Measurements from ENCODE around the gene AGTR1. TPM values are rescaled to one million over a fixed set of nuclear protein-coding genes. Genes with fewer than 3 reads are reported as not detected.

Gene AGTR1
- total RNA-seq, 4 donors from 2014 or later, result 78.6 to 195 (median 115) TPM

DNA sequence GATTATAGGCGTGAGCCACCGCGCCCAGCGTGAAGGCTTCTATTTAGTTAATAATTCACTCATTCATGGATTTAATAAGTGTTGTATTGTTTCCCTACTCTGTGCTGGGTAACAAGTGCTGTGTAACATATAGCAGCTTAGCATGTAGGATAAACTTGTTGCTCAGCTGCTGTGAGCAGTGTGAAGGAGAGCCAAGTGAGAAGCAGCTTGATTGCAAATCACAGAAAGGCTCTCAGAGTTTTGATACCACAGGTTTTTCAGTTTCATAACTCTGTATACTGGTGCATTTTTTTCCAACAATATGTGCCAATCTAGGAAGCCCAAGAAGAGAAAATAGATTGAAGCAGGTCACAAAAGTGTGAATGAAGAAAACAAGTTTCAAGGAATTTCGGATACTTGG, 48.4 kb downstream of the AGTR1 start:
- TF ChIP-seq, protein P1, sequence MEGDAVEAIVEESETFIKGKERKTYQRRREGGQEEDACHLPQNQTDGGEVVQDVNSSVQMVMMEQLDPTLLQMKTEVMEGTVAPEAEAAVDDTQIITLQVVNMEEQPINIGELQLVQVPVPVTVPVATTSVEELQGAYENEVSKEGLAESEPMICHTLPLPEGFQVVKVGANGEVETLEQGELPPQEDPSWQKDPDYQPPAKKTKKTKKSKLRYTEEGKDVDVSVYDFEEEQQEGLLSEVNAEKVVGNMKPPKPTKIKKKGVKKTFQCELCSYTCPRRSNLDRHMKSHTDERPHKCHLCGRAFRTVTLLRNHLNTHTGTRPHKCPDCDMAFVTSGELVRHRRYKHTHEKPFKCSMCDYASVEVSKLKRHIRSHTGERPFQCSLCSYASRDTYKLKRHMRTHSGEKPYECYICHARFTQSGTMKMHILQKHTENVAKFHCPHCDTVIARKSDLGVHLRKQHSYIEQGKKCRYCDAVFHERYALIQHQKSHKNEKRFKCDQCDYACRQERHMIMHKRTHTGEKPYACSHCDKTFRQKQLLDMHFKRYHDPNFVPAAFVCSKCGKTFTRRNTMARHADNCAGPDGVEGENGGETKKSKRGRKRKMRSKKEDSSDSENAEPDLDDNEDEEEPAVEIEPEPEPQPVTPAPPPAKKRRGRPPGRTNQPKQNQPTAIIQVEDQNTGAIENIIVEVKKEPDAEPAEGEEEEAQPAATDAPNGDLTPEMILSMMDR (IDR thresholded peaks at IDR 0.05; ENCODE audit: low read depth), result no peak

DNA sequence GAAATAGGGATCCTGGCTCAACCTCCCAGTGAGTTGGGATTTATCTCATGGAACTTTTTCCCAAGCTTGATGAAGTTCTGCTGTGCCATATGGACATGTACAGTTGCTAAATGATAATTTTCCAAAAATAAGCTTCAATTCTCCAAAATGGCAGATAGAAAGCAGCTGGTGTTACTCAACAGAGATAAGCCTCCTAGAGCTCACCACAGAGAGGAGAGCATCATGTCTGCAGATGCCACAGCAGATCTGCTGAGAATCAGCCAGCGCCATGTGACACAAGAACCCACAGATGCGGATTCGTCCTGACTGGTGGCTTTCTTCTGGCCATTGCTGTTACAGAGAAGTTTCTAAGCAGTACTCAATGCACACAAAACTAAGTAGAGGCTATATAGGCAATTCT, 50.6 kb downstream of the AGTR1 start:
- TF ChIP-seq, protein P1 (IDR thresholded peaks at IDR 0.05; ENCODE audit: low read depth), result no peak

GRCh38 chr3:148750296-148750695, 52.6 kb downstream of the AGTR1 start:
- TF ChIP-seq, protein P1 (IDR thresholded peaks at IDR 0.05; ENCODE audit: low read depth), result no peak

GRCh38 chr3:148751461-148751860, 53.8 kb downstream of the AGTR1 start:
- TF ChIP-seq, protein P1 (IDR thresholded peaks at IDR 0.05; ENCODE audit: low read depth), result no peak

GRCh38 chr3:148755570-148755969, 57.9 kb downstream of the AGTR1 start:
- TF ChIP-seq, protein P1 (IDR thresholded peaks at IDR 0.05; ENCODE audit: low read depth), result no peak

- TF ChIP-seq, protein P1 (IDR thresholded peaks at IDR 0.05; ENCODE audit: low read depth), result no peak
These were observed 58.6 kb downstream of the AGTR1 start for GRCh38 chr3:148756311-148756710.

GRCh38 chr3:148757238-148758215, 59.8 kb downstream of the AGTR1 start:
- TF ChIP-seq, protein P1 (IDR thresholded peaks at IDR 0.05; ENCODE audit: low read depth), result no peak
